HCT116 (cell line): Measurements from ENCODE around the gene PPP1R14C. TPM values are rescaled to one million over a fixed set of nuclear protein-coding genes. Genes with fewer than 3 reads are reported as not detected.

ENCODE experiments used
- ATAC-seq: fragments of 200-7000 bp; cut with Tn5 transposase; 2 replicates; pipeline ENCODE4 v1.9.1; 2020; ENCODE audit warnings: mild to moderate bottlenecking, moderate library complexity
- BruUV-seq: library from RNA; stranded (reverse); fragments of 400-500 nt; replicated peaks from 2 replicates; lab custom pipeline; 2021; lab: Mats Ljungman, UMichigan
- CTCF ChIA-PET: fragments of 300-600 bp; sonication (Branson Sonifier 250); formaldehyde crosslinking; loops from one replicate; lab custom pipeline; 2021; ENCODE audit warnings: antibody characterized with exemption; lab: Charles Lee
- POLR2A ChIA-PET: fragments of 300-600, 350-600 bp; sonication (Branson Sonifier 250); formaldehyde crosslinking; loops from one replicate; lab custom pipeline; 2021; ENCODE audit warnings: antibody characterized with exemption; lab: Charles Lee
- RAD21 ChIA-PET, 2 experiments: fragments of 300-600 bp; sonication (Branson Sonifier 250); formaldehyde crosslinking; loops; one replicate each; lab custom pipeline; 2023; ENCODE audit warnings: low total read pairs in 2 of 2; ENCODE audit not compliant: uncharacterized antibody in 2 of 2, unreplicated experiment in 2 of 2, low non-redundant PET in 1 of 2; lab: Charles Lee
- DNase-seq: peaks from one replicate; pipeline ENCODE4 v3.0.0-alpha.2; 2010; ENCODE audit warnings: low read depth, low spot score
- H2AFZ ChIP-seq: fragments of 200-600 bp; shearing (Covaris generic), sonication (generic); 2 replicates; pipeline ENCODE4 v1.6.1; 2017; ENCODE audit warnings: low read depth, mixed run types, mixed read lengths, antibody characterized with exemption, low read length; ENCODE audit not compliant: poor library complexity, severe bottlenecking
- H3K27ac ChIP-seq: 2 replicates; pipeline ENCODE4 v1.5.1; 2012; ENCODE audit warnings: low read depth, low read length
- H3K27me3 ChIP-seq: fragments of 200-600 bp; sonication (generic); 2 replicates; pipeline ENCODE4 v1.6.1; 2016; ENCODE audit warnings: mixed run types, low read length, mixed read lengths; ENCODE audit not compliant: insufficient read depth
- H3K36me3 ChIP-seq, 2 experiments: fragments of 200-500 bp in 1 of 2; fragments of 200-600 bp in 1 of 2; sonication (Bioruptor generic) in 1 of 2; sonication (generic) in 1 of 2; 2 replicates each; pipeline versions ENCODE4 v1.5.1 to v1.6.1; 2014 to 2016; ENCODE audit warnings: low read length in 2 of 2, inconsistent platforms in 1 of 2, mixed read lengths in 1 of 2, mixed run types in 1 of 2; ENCODE audit not compliant: insufficient read depth in 2 of 2, control insufficient read depth in 1 of 2
- H3K4me1 ChIP-seq, 2 experiments: fragments of 200-600 bp in 1 of 2; sonication (generic) in 1 of 2; 2 replicates each; pipeline versions ENCODE4 v1.5.1 to v1.6.1; 2012 to 2017; ENCODE audit warnings: low read length in 2 of 2, inconsistent platforms in 1 of 2, mild to moderate bottlenecking in 1 of 2, mixed read lengths in 1 of 2, mixed run types in 1 of 2, moderate library complexity in 1 of 2; ENCODE audit not compliant: insufficient read depth in 2 of 2, control insufficient read depth in 1 of 2
- H3K4me2 ChIP-seq: fragments of 200-600 bp; sonication (generic); 2 replicates; pipeline ENCODE4 v1.6.1; 2017; ENCODE audit warnings: mixed run types, low read length, mixed read lengths
- H3K4me3 ChIP-seq, 2 experiments: fragments of 200-600 bp in 1 of 2; sonication (generic) in 1 of 2; replicated peaks in 1 of 2; 2 replicates each; pipeline ENCODE4 v1.5.1; 2011 to 2016; ENCODE audit warnings: low read length in 2 of 2, control low read depth in 1 of 2, low read depth in 1 of 2, mild to moderate bottlenecking in 1 of 2, mixed read lengths in 1 of 2, mixed run types in 1 of 2
- H3K79me2 ChIP-seq: fragments of 200-600 bp; sonication (generic); 2 replicates; pipeline ENCODE4 v1.6.1; 2017; ENCODE audit warnings: mild to moderate bottlenecking, mixed run types, low read length, moderate library complexity, mixed read lengths; ENCODE audit not compliant: insufficient read depth
- H3K9ac ChIP-seq: fragments of 200-600 bp; sonication (generic); 2 replicates; pipeline ENCODE4 v1.6.1; 2016; ENCODE audit warnings: low read length, mixed read lengths
- H3K9me2 ChIP-seq: fragments of 200-600 bp; sonication (generic), shearing (Covaris generic); 2 replicates; pipeline ENCODE4 v1.6.1; 2017; ENCODE audit warnings: mixed run types, mild to moderate bottlenecking, moderate library complexity; ENCODE audit not compliant: insufficient read depth
- H3K9me3 ChIP-seq, 2 experiments: fragments of 200-500 bp in 1 of 2; fragments of 200-600 bp in 1 of 2; sonication (Bioruptor generic) in 1 of 2; sonication (generic) in 1 of 2; 2 replicates each; pipeline ENCODE4 v1.6.1; 2014 to 2017; ENCODE audit warnings: low read length in 2 of 2, mixed read lengths in 2 of 2, inconsistent platforms in 1 of 2, low read depth in 1 of 2, mild to moderate bottlenecking in 1 of 2, mixed run types in 1 of 2, moderate library complexity in 1 of 2; ENCODE audit not compliant: control insufficient read depth in 1 of 2, insufficient read depth in 1 of 2
- H4K20me1 ChIP-seq: fragments of 200-600 bp; sonication (generic), shearing (Covaris generic); 2 replicates; pipeline ENCODE4 v1.6.1; 2017; ENCODE audit warnings: mixed run types, mild to moderate bottlenecking, moderate library complexity; ENCODE audit not compliant: insufficient read depth
- CBX3 ChIP-seq: IDR thresholded peaks from 2 replicates; pipeline ENCODE4 v1.6.1; 2012; ENCODE audit warnings: low read depth
- CEBPB ChIP-seq: IDR thresholded peaks from 2 replicates; pipeline ENCODE4 v1.6.1; 2012; ENCODE audit warnings: low read depth
- FOSL1 ChIP-seq: IDR thresholded peaks from 2 replicates; pipeline ENCODE4 v1.6.1; 2012; ENCODE audit warnings: low read depth
- JUND ChIP-seq: IDR thresholded peaks from 2 replicates; pipeline ENCODE4 v1.6.1; 2012
- MAX ChIP-seq: IDR thresholded peaks from 2 replicates; pipeline ENCODE4 v1.6.1; 2012
- SP1 ChIP-seq: IDR thresholded peaks from 2 replicates; pipeline ENCODE4 v1.6.1; 2012; ENCODE audit warnings: low read depth
- ZFX ChIP-seq: fragments of 450-650 bp; IDR thresholded peaks from 2 replicates; pipeline ENCODE4 v1.6.1; 2017
- ZNF274 ChIP-seq: fragments of 200-500 bp; sonication (Bioruptor generic); IDR thresholded peaks from 2 replicates; pipeline ENCODE4 v1.6.1; 2014; ENCODE audit warnings: mild to moderate bottlenecking, low read depth, low read length, inconsistent platforms
- intact Hi-C: fragments of 100-400 bp; cut with micrococcal nuclease; formaldehyde crosslinking; loops from 2 replicates; pipeline ENCODE4 v1.10.0; 2022
- total RNA-seq: library from RNA; stranded (reverse); gene quantifications from one replicate; pipeline ENCODE4 v1.2.1, GENCODE V29; 2021; ENCODE audit not compliant: unreplicated experiment
- TF ChIP-seq, protein P1 (sequence below): IDR thresholded peaks from 2 replicates; pipeline ENCODE4 v1.6.1; 2012
- TF ChIP-seq, protein P2 (sequence below), 3 experiments: fragments of 200-600 bp in 1 of 3; sonication (generic) in 1 of 3; IDR thresholded peaks in 2 of 3; conservative IDR thresholded peaks in 1 of 3; 2 replicates each; pipeline ENCODE4 v1.5.1; 2012 to 2017; ENCODE audit warnings: low read depth in 2 of 3, low read length in 2 of 3, antibody characterized with exemption in 1 of 3, borderline replicate concordance in 1 of 3, control low read depth in 1 of 3, mild to moderate bottlenecking in 1 of 3, mixed read lengths in 1 of 3, mixed run types in 1 of 3, moderate library complexity in 1 of 3; ENCODE audit not compliant: insufficient read depth in 1 of 3

PPP1R14C gene
- total RNA-seq, 1 experiment from 2014 or later = 7.8 TPM

DNA sequence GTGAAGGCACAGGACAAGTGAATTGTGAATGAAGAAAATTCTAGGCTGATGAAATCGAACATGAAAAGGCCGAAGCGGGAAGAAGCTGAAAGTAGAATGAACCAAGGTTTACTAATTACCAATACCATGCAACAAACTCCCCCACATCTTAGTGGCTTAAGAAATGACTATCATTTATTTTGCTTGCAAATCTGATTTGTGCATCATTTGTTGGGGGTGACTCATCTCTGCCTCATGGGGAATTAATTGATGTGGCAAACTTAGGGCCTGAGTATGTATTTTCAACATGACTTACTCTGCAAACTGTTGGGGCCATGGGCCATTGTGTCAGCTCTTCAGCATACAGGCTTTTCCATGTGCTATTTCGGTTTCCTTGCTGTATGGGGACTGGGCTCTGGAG, 26.8 kb downstream of the PPP1R14C start:
- intact Hi-C loops = no loop called here
- Histone ChIP-seq H3K4me3 (no peak overlapping the region), H3K79me2 (no peaks in the 10 kb centered on the region), H3K9ac (no peak overlapping the region), H3K4me1 (peaks cover 15 to 29% of the 10 kb centered on the region in 2 experiments), H3K36me3 (no peaks in the 10 kb centered on the region), H2AFZ (no peak overlapping the region)
- TF ChIP-seq, protein P1, sequence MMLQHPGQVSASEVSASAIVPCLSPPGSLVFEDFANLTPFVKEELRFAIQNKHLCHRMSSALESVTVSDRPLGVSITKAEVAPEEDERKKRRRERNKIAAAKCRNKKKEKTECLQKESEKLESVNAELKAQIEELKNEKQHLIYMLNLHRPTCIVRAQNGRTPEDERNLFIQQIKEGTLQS = 0 out of 2 replicates have a peak, but pooled peaks have one; percentile 15
- TF ChIP-seq CEBPB (peak; percentile 66), JUND (peak; percentile 67), ZFX (no peak), SP1 (peak; percentile 51), FOSL1 (peak; percentile 84), MAX (peak; percentile 26; the same call in 1 of the 2 replicates), ZNF274 (no peak), CBX3 (peak; percentile 69; the same call in 1 of the 2 replicates)
- TF ChIP-seq, protein P2, sequence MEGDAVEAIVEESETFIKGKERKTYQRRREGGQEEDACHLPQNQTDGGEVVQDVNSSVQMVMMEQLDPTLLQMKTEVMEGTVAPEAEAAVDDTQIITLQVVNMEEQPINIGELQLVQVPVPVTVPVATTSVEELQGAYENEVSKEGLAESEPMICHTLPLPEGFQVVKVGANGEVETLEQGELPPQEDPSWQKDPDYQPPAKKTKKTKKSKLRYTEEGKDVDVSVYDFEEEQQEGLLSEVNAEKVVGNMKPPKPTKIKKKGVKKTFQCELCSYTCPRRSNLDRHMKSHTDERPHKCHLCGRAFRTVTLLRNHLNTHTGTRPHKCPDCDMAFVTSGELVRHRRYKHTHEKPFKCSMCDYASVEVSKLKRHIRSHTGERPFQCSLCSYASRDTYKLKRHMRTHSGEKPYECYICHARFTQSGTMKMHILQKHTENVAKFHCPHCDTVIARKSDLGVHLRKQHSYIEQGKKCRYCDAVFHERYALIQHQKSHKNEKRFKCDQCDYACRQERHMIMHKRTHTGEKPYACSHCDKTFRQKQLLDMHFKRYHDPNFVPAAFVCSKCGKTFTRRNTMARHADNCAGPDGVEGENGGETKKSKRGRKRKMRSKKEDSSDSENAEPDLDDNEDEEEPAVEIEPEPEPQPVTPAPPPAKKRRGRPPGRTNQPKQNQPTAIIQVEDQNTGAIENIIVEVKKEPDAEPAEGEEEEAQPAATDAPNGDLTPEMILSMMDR (IDR thresholded peaks at IDR 0.05 in 2 of 3, conservative IDR thresholded peaks at IDR 0.05 in 1 of 3; ENCODE audit: borderline replicate concordance in 1 of 3, insufficient read depth in 1 of 3, low read depth in 2 of 3, low read length in 2 of 3) = no peak
- TF ChIP-seq, all 23 proteins: peak for 7
- peak; percentile 55; the same call in 1 of the 2 replicates for ATAC-seq
- no TSS peak for BruUV-seq
- Histone ChIP-seq H3K9me2 (no peaks in the 10 kb centered on the region), H3K4me2 (peak overlapping the region; percentile 39), H3K27ac (no peak overlapping the region), H4K20me1 (no peaks in the 10 kb centered on the region), H3K27me3 (no peaks in the 10 kb centered on the region), H3K9me3 (no peaks in the 10 kb centered on the region)
- ChIA-PET POLR2A (no interaction called here), RAD21 (no interaction called here), CTCF (no interaction called here)
- peak; percentile 16 for DNase-seq
